Muscle of leg (tissue), 11 donors: ENCODE data around the gene KCTD20. TPM values are rescaled to one million over a fixed set of nuclear protein-coding genes. Genes with fewer than 3 reads are reported as not detected.
"Not testable (repeated sequence)": the region's sequence is repeated elsewhere in the genome, so short reads cannot be mapped to it uniquely, and the experiment has no call there.

Experiments
- DNase-seq: peaks from one replicate; pipeline ENCODE4 v3.0.0; 2013
- H3K27ac ChIP-seq: one replicate; pipeline ENCODE4 v1.5.1; 2013; ENCODE audit warnings: mild to moderate bottlenecking, low read length, control low read depth
- H3K27me3 ChIP-seq: one replicate; pipeline ENCODE4 v1.6.1; 2013; ENCODE audit warnings: low read length; ENCODE audit not compliant: control insufficient read depth, insufficient read depth
- H3K36me3 ChIP-seq: one replicate; pipeline ENCODE4 v1.6.1; 2013; ENCODE audit warnings: low read length; ENCODE audit not compliant: control insufficient read depth, insufficient read depth
- H3K4me1 ChIP-seq: one replicate; pipeline ENCODE4 v1.6.1; 2013; ENCODE audit warnings: low read length; ENCODE audit not compliant: control insufficient read depth, insufficient read depth
- H3K4me3 ChIP-seq: one replicate; pipeline ENCODE4 v1.5.1; 2013; ENCODE audit warnings: low read length, control low read depth
- H3K9me3 ChIP-seq: replicated peaks from 2 replicates; pipeline ENCODE4 v1.6.1; 2013; ENCODE audit warnings: low read depth, low read length; ENCODE audit not compliant: control insufficient read depth
- WGBS: methylation state at CpG from one replicate; pipeline ENCODE4 v1.1.5; 2013; ENCODE audit warnings: missing lambda C conversion rate; ENCODE audit not compliant: insufficient coverage; 5-methylcytosine and 5-hydroxymethylcytosine counted together
- polyA plus RNA-seq, 8 donors: library from polyadenylated mRNA; unstranded; fragments of 120-200 nt; gene quantifications; one replicate each; pipeline versions ENCODE4 v1.2.1 to v1.2.3, GENCODE V29; 2013; ENCODE audit warnings: inconsistent platforms in 1 of 8, low replicate concordance in 1 of 8; ENCODE audit not compliant: insufficient read length in 8 of 8, insufficient read depth in 1 of 8
- total RNA-seq: library from RNA; stranded (reverse); fragments of 120-200 nt; gene quantifications from one replicate; pipeline ENCODE4 v1.2.4, GENCODE V29; 2013

The KCTD20 gene
- total and polyA plus RNA-seq, 9 donors: 37.4 to 63.7 (median 49.2) TPM

- Histone ChIP-seq H3K36me3 (no peaks in the 10 kb centered on the region), H3K27ac (no peak overlapping the region), H3K9me3 (no peaks in the 10 kb centered on the region), H3K4me1 (no peaks in the 10 kb centered on the region), H3K27me3 (no peaks in the 10 kb centered on the region), H3K4me3 (no peak overlapping the region)
- no CpG with 5 or more reads among the region's 1 CpG for WGBS
- DNase-seq: peak; percentile 77
Observed at GRCh38 chr6:36463676-36464075, 20.9 kb downstream of the KCTD20 start.

- Histone ChIP-seq H3K27me3 (no peaks in the 10 kb centered on the region), H3K4me3 (no peak overlapping the region), H3K27ac (no peak overlapping the region), H3K4me1 (no peaks in the 10 kb centered on the region), H3K36me3 (no peaks in the 10 kb centered on the region), H3K9me3 (no peaks in the 10 kb centered on the region)
- no peak for DNase-seq
- WGBS: no CpG with 5 or more reads among the region's 1 CpG
Observed at GRCh38 chr6:36464233-36464632, 21.4 kb downstream of the KCTD20 start.

- Histone ChIP-seq H3K9me3 (no peaks in the 10 kb centered on the region), H3K4me3 (no peak overlapping the region), H3K36me3 (peaks cover 16% of the 10 kb centered on the region), H3K27ac (no peak overlapping the region), H3K4me1 (no peaks in the 10 kb centered on the region), H3K27me3 (no peaks in the 10 kb centered on the region)
- WGBS: 100% methylated on average over 1 of the region's 3 CpGs
- no peak for DNase-seq
Observed at GRCh38 chr6:36467625-36468024, 24.8 kb downstream of the KCTD20 start.

GRCh38 chr6:36469148-36469661 is 26.4 kb downstream of the KCTD20 start:
- peaks cover 20% of the 10 kb centered on the region for H3K36me3 ChIP-seq
- H3K4me3 ChIP-seq: no peak overlapping the region
- no peaks in the 10 kb centered on the region for H3K9me3 ChIP-seq
- 68% methylated on average over 4 of the region's 6 CpGs for WGBS
- DNase-seq: no peak
- H3K27ac ChIP-seq: no peak overlapping the region
- H3K27me3 ChIP-seq: no peaks in the 10 kb centered on the region
- H3K4me1 ChIP-seq: no peaks in the 10 kb centered on the region

- no peaks in the 10 kb centered on the region for H3K4me1 ChIP-seq
- H3K9me3 ChIP-seq: no peaks in the 10 kb centered on the region
- peaks cover 24% of the 10 kb centered on the region for H3K36me3 ChIP-seq
- no peak overlapping the region for H3K4me3 ChIP-seq
- no peak for DNase-seq
- H3K27me3 ChIP-seq: no peaks in the 10 kb centered on the region
- H3K27ac ChIP-seq: no peak overlapping the region
- WGBS: 80% methylated on average over 1 of the region's 3 CpGs
Observed at GRCh38 chr6:36469946-36470345, 27.1 kb downstream of the KCTD20 start.

GRCh38 chr6:36478051-36478526 is 35.3 kb downstream of the KCTD20 start:
- H3K9me3 ChIP-seq: no peaks in the 10 kb centered on the region
- H3K4me1 ChIP-seq: no peaks in the 10 kb centered on the region

GRCh38 chr6:36479256-36479655 is 36.5 kb downstream of the KCTD20 start:
- Histone ChIP-seq H3K9me3 (no peaks in the 10 kb centered on the region), H3K27ac (no peak overlapping the region), H3K4me3 (no peak overlapping the region), H3K27me3 (no peaks in the 10 kb centered on the region), H3K36me3 (peaks cover 42% of the 10 kb centered on the region), H3K4me1 (no peaks in the 10 kb centered on the region)
- WGBS: no CpG with 5 or more reads among the region's 1 CpG
- no peak for DNase-seq

More at GRCh38 chr6:36478051-36478526, 35.3 kb downstream of the KCTD20 start:
- DNase-seq: no peak
- H3K36me3 ChIP-seq: peaks cover 42% of the 10 kb centered on the region
- H3K27me3 ChIP-seq: no peaks in the 10 kb centered on the region
- H3K4me3 ChIP-seq: no peak overlapping the region
- H3K27ac ChIP-seq: no peak overlapping the region
- no CpG with 5 or more reads among the region's 2 CpGs for WGBS

- H3K27ac ChIP-seq, H3K4me3 ChIP-seq, H3K27me3 ChIP-seq, H3K9me3 ChIP-seq, DNase-seq, H3K4me1 ChIP-seq: not testable (repeated sequence)
- 89% methylated on average over 1 of the region's 5 CpGs for WGBS
- H3K36me3 ChIP-seq: peaks cover 56% of the 10 kb centered on the region
Observed at GRCh38 chr6:36483326-36483725, 40.5 kb downstream of the KCTD20 start.

GRCh38 chr6:36484736-36485135 is 41.9 kb downstream of the KCTD20 start:
- H3K4me1 ChIP-seq: no peaks in the 10 kb centered on the region
- H3K27me3 ChIP-seq: no peaks in the 10 kb centered on the region
- WGBS: 90% methylated on average over 3 of the region's 5 CpGs
- no peaks in the 10 kb centered on the region for H3K9me3 ChIP-seq
- H3K36me3 ChIP-seq: peaks cover 62% of the 10 kb centered on the region
- no peak overlapping the region for H3K4me3 ChIP-seq
- no peak for DNase-seq
- H3K27ac ChIP-seq: no peak overlapping the region

- no peaks in the 10 kb centered on the region for H3K27me3 ChIP-seq
- H3K4me3 ChIP-seq: no peak overlapping the region
- no peak for DNase-seq
- WGBS: 100% methylated on average over 1 of the region's 1 CpG
- peaks cover 45% of the 10 kb centered on the region for H3K36me3 ChIP-seq
- H3K27ac ChIP-seq: no peak overlapping the region
- no peaks in the 10 kb centered on the region for H3K9me3 ChIP-seq
- no peaks in the 10 kb centered on the region for H3K4me1 ChIP-seq
Observed at GRCh38 chr6:36487698-36488097, 44.9 kb downstream of the KCTD20 start.

- Histone ChIP-seq H3K36me3 (peaks cover 45% of the 10 kb centered on the region), H3K4me3 (no peak overlapping the region), H3K27ac (no peak overlapping the region), H3K4me1 (no peaks in the 10 kb centered on the region), H3K9me3 (no peaks in the 10 kb centered on the region), H3K27me3 (no peaks in the 10 kb centered on the region)
- DNase-seq: no peak
Observed at GRCh38 chr6:36488221-36488620, 45.4 kb downstream of the KCTD20 start.
